PC-3 (cell line): Measurements from ENCODE around the gene ZNF318.

Experiments used
- EZH2 ChIP-seq: fragments of 300-600 bp; sonication (generic); IDR thresholded peaks from one replicate; pipeline ENCODE4 v1.6.1; 2017; ENCODE audit warnings: antibody characterized with exemption, mild to moderate bottlenecking, low read length; ENCODE audit not compliant: unreplicated experiment
- EZH2phosphoT487 ChIP-seq: fragments of 300-600 bp; sonication (generic); IDR thresholded peaks from 2 replicates; pipeline ENCODE4 v1.6.1; 2018; ENCODE audit warnings: mild to moderate bottlenecking, antibody characterized with exemption, low read length, borderline replicate concordance
- TF ChIP-seq, protein P1 (sequence below): fragments of 300-600 bp; sonication (generic); conservative IDR thresholded peaks from 2 replicates; pipeline ENCODE4 v1.5.1; 2017; ENCODE audit warnings: antibody characterized with exemption, low read depth, mild to moderate bottlenecking, low read length

- TF ChIP-seq EZH2 (no peak), EZH2phosphoT487 (no peak)
- TF ChIP-seq, protein P1, sequence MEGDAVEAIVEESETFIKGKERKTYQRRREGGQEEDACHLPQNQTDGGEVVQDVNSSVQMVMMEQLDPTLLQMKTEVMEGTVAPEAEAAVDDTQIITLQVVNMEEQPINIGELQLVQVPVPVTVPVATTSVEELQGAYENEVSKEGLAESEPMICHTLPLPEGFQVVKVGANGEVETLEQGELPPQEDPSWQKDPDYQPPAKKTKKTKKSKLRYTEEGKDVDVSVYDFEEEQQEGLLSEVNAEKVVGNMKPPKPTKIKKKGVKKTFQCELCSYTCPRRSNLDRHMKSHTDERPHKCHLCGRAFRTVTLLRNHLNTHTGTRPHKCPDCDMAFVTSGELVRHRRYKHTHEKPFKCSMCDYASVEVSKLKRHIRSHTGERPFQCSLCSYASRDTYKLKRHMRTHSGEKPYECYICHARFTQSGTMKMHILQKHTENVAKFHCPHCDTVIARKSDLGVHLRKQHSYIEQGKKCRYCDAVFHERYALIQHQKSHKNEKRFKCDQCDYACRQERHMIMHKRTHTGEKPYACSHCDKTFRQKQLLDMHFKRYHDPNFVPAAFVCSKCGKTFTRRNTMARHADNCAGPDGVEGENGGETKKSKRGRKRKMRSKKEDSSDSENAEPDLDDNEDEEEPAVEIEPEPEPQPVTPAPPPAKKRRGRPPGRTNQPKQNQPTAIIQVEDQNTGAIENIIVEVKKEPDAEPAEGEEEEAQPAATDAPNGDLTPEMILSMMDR: no peak
These were observed 78.5 kb downstream of the ZNF318 start for GRCh38 chr6:43290905-43291355.
